IPS-20b (cell line): ENCODE measurements around the gene UST.
"Not testable (repeated sequence)": the region's sequence is repeated elsewhere in the genome, so short reads cannot be mapped to it uniquely, and the experiment has no call there.

ENCODE experiments used
- H3K27ac ChIP-seq: one replicate; pipeline ENCODE4 v1.5.1; 2013; ENCODE audit warnings: low read length
- H3K27me3 ChIP-seq: 2 replicates; pipeline ENCODE4 v1.6.1; 2013; ENCODE audit warnings: mild to moderate bottlenecking, low read length, inconsistent platforms; ENCODE audit not compliant: insufficient read depth
- H3K36me3 ChIP-seq: 2 replicates; pipeline ENCODE4 v1.6.1; 2013; ENCODE audit warnings: low read depth, mild to moderate bottlenecking, inconsistent platforms, low read length, moderate library complexity; ENCODE audit not compliant: insufficient read depth
- H3K4me1 ChIP-seq: 2 replicates; pipeline ENCODE4 v1.6.1; 2013; ENCODE audit warnings: mild to moderate bottlenecking, control low read depth, inconsistent platforms, low read length, moderate library complexity; ENCODE audit not compliant: insufficient read depth
- H3K4me3 ChIP-seq: 2 replicates; pipeline ENCODE4 v1.5.1; 2013; ENCODE audit warnings: mild to moderate bottlenecking, low read length, inconsistent platforms
- H3K9ac ChIP-seq: 2 replicates; pipeline ENCODE4 v1.6.1; 2013; ENCODE audit warnings: low read depth, mild to moderate bottlenecking, inconsistent platforms, low read length, moderate library complexity
- H3K9me3 ChIP-seq: 2 replicates; pipeline ENCODE4 v1.6.1; 2013; ENCODE audit warnings: mild to moderate bottlenecking, low read depth, low read length, inconsistent platforms; ENCODE audit not compliant: insufficient read depth

Gene UST

DNA sequence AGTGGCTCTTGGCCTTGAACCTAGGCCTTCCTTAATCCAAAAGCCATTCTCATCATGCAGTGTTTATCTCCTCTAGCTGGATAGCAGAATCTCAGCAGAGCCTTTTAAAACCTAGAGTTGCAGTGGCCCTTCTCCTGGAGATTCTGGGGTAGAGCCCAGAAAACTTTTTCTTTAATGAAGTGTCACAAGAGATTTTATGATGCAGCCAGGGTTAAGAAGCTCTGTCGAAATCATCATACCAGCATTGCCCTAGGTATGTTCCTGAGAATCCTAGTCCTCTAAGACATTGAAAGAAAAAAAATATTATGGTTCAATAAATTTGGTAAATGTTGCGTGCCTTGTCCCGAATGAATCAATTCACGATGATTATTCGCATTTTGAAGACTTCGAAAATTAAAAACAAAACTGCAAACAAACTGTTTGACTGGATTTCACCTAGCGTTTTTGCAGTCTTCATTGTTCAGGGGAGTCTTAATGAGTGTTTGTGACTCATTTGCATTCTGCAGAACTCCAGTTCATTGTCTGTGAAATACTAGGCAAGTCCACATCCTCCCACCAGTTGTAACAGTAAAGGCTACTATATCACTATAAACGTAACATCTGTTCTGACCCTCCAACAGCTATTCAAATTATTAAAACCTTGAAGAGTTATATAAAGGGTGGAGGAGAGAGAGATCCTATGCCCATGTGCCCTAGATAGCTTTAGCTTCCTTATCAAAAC is 198.6 kb downstream of the UST start:
- H3K36me3 ChIP-seq = peaks cover 12% of the 10 kb centered on the region; the same call in 1 of the 2 replicates
- H3K27ac ChIP-seq = no peak overlapping the region
- H3K9me3 ChIP-seq = no peaks in the 10 kb centered on the region
- H3K27me3 ChIP-seq = no peaks in the 10 kb centered on the region
- H3K4me3 ChIP-seq = no peak overlapping the region
- H3K9ac ChIP-seq = no peak overlapping the region
- peaks cover 16% of the 10 kb centered on the region; the same call in 1 of the 2 replicates for H3K4me1 ChIP-seq

DNA sequence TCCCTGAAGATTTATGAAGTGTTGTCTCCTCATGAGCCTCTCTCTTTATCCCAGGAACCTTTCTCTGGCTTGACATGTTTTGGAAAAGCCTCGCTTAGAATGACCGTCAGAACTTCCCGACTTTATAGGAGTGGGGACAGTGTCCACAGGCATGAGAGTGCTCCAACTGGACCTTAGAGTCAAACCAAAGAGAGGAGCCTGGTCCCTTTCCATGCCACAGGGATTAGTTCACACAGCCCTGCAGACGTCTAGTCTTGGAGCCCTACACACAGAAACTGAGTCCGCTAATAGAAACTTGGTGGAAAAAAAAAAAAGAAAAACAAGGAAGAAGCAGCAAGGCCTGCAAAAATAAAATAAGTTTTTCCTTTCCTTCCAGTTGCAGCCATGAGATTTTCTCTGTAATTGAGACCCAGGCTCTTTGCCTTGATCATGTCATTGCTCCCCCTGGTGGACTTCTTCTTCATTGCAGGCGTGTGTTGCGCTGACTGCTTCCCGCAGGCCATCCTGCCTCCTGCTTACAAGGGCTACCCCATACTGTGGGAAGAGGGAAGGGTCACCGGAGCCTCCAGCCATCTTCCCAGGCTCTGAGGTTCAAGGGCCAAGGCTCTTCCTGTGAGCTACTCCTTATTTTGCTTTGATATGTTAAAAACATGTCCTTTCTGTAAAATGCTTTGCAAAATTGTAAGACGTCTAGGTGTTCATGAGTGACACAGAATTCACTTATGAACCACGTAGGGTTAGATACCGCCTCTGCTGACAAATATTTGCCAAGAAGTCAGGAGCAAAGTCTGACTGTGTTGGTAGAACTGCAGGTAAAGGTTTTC is 201.0 kb downstream of the UST start:
- Histone ChIP-seq H3K4me1 (peaks cover 16% of the 10 kb centered on the region; the same call in 1 of the 2 replicates), H3K4me3 (no peak overlapping the region), H3K9ac (no peak overlapping the region), H3K27ac (peak overlapping the region; percentile 5), H3K9me3 (no peaks in the 10 kb centered on the region), H3K27me3 (no peaks in the 10 kb centered on the region), H3K36me3 (no peaks in the 10 kb centered on the region)

DNA sequence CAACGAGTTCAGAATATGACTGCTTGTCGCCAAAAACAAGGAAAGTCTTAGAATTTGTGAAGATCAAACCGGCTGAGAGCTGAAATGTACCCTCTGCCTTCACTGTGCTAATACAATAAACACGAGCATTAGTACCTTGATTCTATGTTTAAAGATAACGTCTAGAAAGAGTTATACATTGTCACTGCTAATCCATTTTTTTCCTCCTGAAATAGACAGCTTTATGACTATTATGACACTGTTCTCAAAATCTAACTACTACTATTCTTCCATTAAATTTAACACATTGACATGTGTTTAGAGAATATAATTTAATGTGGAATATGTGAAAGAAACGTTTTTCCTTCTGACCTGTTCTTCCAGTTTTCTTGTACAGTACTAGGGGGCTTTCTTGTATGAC is 204.8 kb downstream of the UST start:
- Histone ChIP-seq H3K4me3 (no peak overlapping the region), H3K27ac (no peak overlapping the region)

DNA sequence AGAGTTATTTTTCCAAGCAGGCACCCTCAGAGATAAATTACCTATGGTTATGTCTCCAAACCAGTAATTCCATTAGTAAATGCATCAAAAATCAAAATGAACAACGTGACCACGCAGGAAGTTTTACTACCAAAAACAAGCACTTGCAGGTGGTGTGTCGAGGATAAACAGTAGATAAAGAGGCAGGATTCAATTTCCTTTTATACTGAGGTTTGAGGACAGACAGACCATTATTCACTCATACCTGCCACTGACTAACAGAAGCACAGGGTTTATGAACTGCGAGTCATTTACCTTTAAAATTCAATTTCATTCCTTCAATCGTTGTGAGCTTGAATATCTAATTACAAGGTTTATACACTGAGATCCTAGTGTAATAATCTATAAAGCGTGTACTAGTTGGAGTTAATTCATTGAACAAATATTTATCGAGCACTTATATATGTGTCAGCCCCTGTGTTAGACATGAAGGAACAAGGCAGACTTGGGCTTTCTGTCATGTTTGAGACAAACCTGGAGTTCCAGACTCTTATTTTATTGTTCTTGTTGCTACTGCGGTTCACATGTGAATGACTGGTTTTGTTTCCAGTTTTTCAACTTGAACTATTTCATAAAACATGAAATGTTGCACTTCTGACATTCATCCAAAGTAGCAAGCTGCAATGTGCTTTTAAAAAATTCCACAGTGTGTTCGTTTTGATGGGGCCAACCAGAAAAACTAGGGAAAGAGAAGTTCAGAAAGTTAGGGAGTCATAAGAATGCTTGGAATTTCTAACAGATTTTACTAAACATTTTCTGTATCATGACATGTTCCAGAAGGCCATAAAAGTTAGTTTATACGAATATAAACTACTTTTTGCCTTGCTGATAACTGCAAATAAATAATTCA is 205.6 kb downstream of the UST start:
- Histone ChIP-seq H3K27me3 (no peaks in the 10 kb centered on the region), H3K9ac (no peak overlapping the region), H3K9me3 (no peaks in the 10 kb centered on the region), H3K27ac (no peak overlapping the region), H3K4me3 (no peak overlapping the region), H3K4me1 (peaks cover 12% of the 10 kb centered on the region; the same call in 1 of the 2 replicates), H3K36me3 (peaks cover 23% of the 10 kb centered on the region; the same call in 1 of the 2 replicates)

More for the DNA sequence above, 204.8 kb downstream of the UST start:
- Histone ChIP-seq H3K4me1 (peaks cover 16% of the 10 kb centered on the region; the same call in 1 of the 2 replicates), H3K9me3 (no peaks in the 10 kb centered on the region), H3K9ac (no peak overlapping the region), H3K27me3 (no peaks in the 10 kb centered on the region), H3K36me3 (peaks cover 18% of the 10 kb centered on the region; the same call in 1 of the 2 replicates)

DNA sequence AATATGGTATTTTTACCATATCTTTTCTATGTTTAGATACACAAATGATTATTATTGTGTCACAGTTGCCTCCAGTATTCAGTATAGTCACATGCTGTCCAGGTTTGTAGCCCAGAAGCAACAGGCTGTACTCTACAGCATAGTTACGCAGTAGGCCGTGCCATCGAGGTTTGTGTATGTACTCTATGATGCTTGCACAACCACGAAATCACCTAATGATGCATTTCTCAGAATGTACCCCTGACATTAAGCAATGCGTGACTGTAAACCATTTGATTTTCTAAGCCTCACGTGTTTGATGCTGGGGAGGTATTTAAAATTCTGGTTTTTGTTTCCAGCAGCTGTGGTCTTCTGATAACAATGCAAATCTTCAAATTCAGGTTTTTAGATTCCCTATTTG is 207.6 kb downstream of the UST start:
- Histone ChIP-seq H3K4me1 (peaks cover 7% of the 10 kb centered on the region; the same call in 1 of the 2 replicates), H3K27ac (no peak overlapping the region), H3K27me3 (no peaks in the 10 kb centered on the region), H3K9ac (no peak overlapping the region), H3K36me3 (peaks cover 23% of the 10 kb centered on the region; the same call in 1 of the 2 replicates), H3K4me3 (no peak overlapping the region), H3K9me3 (no peaks in the 10 kb centered on the region)

DNA sequence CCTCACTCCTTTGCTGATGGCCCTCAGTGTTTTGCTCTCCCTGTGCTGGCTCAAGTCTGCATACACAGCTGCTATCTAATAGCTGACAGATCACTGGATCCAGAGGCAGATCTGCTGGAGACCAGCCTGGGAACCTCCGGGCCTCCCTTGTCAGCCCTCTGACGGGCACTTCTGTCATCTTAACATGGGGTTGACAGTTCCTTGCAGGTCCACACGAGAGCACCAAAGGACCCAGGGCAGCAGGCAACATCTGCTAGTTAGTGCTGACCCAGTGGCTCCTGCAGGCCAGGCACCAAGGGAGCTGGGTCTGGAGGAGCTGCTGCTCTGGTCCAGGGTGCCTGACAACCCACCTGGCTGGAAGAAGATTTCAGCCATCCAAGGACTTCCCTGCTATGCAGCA is 208.1 kb downstream of the UST start:
- H3K27ac ChIP-seq = no peak overlapping the region
- no peaks in the 10 kb centered on the region for H3K9me3 ChIP-seq
- H3K36me3 ChIP-seq = peaks cover 23% of the 10 kb centered on the region; the same call in 1 of the 2 replicates
- H3K9ac ChIP-seq = no peak overlapping the region
- peaks cover 5% of the 10 kb centered on the region; the same call in 1 of the 2 replicates for H3K4me1 ChIP-seq
- H3K27me3 ChIP-seq = no peaks in the 10 kb centered on the region
- no peak overlapping the region for H3K4me3 ChIP-seq

DNA sequence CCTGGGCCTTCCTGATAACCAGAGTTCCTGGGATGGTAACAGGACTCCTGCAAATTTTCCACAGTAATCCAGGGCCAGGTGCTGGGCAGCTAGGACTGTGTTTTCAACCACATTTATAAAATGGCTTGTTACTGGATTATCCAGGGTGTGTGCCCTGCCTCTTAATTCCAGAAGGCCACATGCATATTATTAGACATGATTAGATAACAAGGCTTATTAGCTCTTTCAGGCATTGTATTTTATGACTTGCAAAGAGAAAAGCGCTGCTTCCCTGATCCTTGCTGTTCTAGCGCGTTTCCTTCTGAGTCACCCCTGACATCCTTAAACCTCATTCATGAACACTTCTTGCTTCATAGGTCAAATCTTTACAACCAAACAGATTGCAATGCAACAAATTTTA is 208.6 kb downstream of the UST start:
- H3K9me3 ChIP-seq = no peaks in the 10 kb centered on the region

DNA sequence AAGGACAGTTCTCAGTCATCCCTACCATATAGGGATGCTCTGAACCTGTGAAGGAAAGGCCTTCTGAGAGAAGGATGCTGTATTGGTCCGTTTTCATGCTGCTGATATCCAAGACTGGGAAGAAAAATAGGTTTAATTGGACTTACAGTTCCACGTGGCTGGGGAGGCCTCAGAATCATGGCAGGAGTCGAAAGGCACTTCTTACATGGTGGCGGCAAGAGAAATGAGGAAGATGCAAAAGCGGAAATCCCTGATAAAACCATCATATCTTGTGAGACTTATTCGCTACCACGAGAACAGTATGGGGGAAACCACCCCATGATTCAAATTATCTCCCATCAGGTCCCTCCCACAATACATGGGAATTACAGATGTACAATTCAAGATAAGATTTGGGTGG is 209.3 kb downstream of the UST start:
- not testable (repeated sequence) for H3K4me1 ChIP-seq, H3K27ac ChIP-seq, H3K27me3 ChIP-seq, H3K4me3 ChIP-seq, H3K9ac ChIP-seq, H3K9me3 ChIP-seq
- peaks cover 23% of the 10 kb centered on the region; the same call in 1 of the 2 replicates for H3K36me3 ChIP-seq

More for the DNA sequence above, 208.6 kb downstream of the UST start:
- Histone ChIP-seq H3K4me1 (no peaks in the 10 kb centered on the region), H3K4me3 (no peak overlapping the region), H3K9ac (no peak overlapping the region), H3K27me3 (no peaks in the 10 kb centered on the region), H3K27ac (no peak overlapping the region), H3K36me3 (peaks cover 23% of the 10 kb centered on the region; the same call in 1 of the 2 replicates)

DNA sequence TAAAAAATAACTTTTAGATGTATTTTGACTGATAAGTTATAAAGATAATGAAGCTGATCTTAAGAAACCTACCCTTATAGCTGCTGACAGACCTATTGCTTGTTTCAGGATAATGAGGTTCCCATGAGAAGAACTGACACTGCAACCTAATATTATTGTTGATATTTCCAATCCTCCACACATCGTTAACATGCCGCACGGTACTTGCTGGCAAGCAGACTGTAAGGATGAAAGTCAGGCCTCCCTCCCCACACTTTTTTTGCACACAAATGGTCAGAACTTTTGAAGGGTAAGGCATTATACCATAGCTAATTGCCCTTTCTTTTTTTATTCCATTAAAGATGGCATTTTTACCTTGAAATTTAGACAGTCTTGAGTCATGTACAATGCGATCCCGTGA is 210.9 kb downstream of the UST start:
- Histone ChIP-seq H3K9ac (no peak overlapping the region), H3K36me3 (peaks cover 23% of the 10 kb centered on the region; the same call in 1 of the 2 replicates), H3K4me3 (no peak overlapping the region), H3K27me3 (no peaks in the 10 kb centered on the region), H3K4me1 (peaks cover 4% of the 10 kb centered on the region; the same call in 1 of the 2 replicates), H3K27ac (no peak overlapping the region), H3K9me3 (no peaks in the 10 kb centered on the region)

DNA sequence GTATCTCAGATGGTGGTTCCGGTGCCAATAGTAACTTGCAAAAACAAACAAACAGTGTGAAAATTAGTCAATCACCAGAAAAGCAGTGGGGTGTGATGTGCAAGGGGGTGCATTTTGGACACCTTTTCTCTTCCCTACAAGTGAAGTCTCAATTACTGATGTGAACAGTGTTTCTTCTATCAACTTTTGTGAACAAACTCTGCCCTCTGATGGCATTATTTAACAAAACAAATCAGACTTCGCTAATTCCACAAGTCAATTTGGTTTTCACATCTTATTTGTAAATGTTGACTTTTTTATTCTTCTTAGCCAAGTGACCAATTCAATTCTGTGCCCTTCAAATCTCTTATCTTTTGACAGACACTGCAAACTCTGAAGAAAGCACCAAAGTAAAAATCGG is 212.2 kb downstream of the UST start:
- no peak overlapping the region for H3K4me3 ChIP-seq
- H3K9ac ChIP-seq = no peak overlapping the region
- no peak overlapping the region for H3K27ac ChIP-seq
- no peaks in the 10 kb centered on the region for H3K27me3 ChIP-seq
- no peaks in the 10 kb centered on the region for H3K9me3 ChIP-seq
- H3K36me3 ChIP-seq = peaks cover 23% of the 10 kb centered on the region; the same call in 1 of the 2 replicates
- peaks cover 12% of the 10 kb centered on the region; the same call in 1 of the 2 replicates for H3K4me1 ChIP-seq

DNA sequence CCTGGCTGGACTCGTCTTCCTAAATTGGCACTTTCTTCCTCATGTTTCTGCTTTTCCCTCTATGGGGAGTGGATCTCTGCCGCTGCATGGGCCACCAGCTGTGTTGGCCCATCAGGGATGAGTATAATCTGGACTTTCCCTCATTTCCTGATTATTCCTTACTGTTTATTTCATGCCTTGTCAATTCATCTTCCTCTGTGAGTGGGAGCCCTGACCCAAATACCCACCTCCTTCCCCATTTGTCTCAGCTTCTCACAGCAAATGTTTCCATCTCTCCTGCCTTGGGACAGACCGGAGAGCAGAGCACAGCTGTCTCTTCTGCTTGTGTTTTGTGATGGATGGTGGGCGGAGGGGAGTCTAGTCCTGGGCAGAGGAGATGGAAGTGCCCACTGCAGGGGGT is 212.7 kb downstream of the UST start:
- Histone ChIP-seq H3K4me3 (no peak overlapping the region), H3K27ac (no peak overlapping the region), H3K27me3 (no peaks in the 10 kb centered on the region), H3K9me3 (no peaks in the 10 kb centered on the region), H3K36me3 (peaks cover 28% of the 10 kb centered on the region; the same call in 1 of the 2 replicates), H3K9ac (no peak overlapping the region), H3K4me1 (peaks cover 13% of the 10 kb centered on the region; the same call in 1 of the 2 replicates)
